GM04503 (cell line): Measurements from ENCODE around the gene DOK5.

Source experiments
- DNase-seq: peaks from one replicate; pipeline ENCODE4 v3.0.0-alpha.2; 2012; ENCODE audit warnings: low read depth

DOK5 gene

GRCh38 chr20:54648421-54649142, 173.2 kb downstream of the DOK5 start:
- no peak for DNase-seq

- peak; percentile 13 for DNase-seq
These were observed 174.1 kb downstream of the DOK5 start for GRCh38 chr20:54649511-54649962.

DNA sequence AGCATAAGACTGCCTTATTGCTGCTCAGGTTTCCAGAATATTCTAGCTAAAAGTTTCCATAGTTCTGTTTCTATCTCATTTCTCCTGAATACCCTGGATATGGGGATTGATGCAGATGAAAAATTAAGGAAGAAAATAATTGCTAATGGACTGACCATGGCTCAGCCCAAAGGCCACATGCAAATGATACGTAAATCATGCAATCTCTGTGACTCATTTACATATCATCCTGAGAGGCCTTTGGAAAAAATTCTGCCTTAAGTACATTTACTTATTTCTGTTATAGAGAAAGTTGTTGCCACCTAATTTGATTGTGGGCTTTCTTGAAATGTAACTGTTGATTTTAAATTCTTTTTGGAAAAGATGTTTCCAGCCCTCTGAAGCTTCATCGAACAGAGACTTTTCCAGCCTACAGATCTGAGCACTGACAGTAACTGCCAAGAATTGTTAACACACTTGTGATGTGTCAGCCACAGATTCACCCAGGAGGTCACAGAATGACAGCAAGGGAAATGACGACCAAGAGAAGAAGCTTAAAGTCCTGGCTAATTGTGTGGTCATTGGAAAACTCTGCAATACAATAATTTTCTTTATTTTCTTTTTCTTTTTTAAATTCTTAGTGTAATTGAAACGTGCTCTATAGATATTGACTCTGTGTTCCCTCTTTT, 174.8 kb downstream of the DOK5 start:
- no peak for DNase-seq

GRCh38 chr20:54651252-54651651, 175.9 kb downstream of the DOK5 start:
- no peak for DNase-seq

GRCh38 chr20:54654450-54654849, 179.1 kb downstream of the DOK5 start:
- DNase-seq, result no peak

DNA sequence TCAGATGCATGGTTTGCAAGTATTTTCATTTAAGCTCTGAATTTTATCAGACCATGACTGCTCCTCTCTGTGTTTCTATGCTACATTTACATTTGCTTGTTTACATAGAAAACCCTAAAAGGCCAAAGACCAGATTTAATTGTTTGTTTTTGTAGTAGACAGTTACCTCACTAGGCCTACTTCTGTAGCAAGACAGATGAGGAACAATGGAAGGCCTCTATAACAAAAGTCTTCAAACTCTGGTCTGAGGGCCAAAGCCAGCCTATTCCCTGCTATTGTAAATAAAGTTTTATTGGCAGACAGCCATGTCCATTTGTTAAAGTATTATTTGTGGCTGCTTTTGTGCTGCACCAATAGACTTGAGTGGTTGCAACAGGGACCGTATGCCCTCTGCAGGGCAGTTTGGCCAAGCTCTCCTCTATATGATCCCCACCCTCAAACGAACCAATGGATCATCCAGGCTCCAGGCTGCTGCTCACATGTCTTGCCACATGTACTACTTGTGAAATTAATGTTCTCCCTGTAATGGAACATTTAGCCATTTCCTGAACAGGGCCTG, 182.0 kb downstream of the DOK5 start:
- no peak for DNase-seq

DNA sequence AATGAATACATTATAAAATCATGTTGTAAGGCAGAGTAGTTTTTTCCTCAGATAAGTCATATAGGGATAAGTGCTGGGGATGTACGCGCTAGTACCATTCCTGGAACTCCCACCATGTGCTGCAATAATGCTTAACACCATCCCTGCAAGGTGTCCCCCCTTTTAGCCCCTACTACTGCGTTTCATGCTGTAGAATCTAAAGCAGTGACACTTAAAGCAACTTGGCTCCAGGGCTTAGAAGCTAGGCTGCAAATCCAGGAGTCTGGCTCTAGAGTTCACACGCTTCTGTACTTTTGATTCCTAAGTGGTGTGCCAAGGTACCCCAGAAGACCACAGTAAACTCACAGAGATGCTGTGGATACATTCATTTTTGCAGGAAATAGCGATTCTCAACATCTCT, 183.1 kb downstream of the DOK5 start:
- no peak for DNase-seq

DNA sequence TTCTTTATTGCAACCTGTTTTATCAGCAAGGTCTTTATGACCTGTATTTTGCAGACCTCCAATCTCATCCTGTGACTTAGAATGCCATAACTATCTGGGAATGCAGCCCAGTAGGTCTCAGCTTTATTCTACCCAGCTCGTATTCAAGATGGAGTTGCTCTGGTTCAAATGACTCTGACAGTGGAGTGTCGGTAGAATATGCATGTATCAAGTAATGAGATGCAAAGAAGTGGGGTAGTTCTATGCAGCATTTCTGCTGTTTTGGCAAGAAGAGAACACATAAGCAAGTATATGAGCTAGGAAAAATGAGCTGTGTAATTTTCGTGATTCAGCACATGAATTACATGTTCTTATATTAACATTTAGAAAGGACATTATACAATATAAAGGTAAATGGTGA, 185.9 kb downstream of the DOK5 start:
- DNase-seq, result no peak

DNA sequence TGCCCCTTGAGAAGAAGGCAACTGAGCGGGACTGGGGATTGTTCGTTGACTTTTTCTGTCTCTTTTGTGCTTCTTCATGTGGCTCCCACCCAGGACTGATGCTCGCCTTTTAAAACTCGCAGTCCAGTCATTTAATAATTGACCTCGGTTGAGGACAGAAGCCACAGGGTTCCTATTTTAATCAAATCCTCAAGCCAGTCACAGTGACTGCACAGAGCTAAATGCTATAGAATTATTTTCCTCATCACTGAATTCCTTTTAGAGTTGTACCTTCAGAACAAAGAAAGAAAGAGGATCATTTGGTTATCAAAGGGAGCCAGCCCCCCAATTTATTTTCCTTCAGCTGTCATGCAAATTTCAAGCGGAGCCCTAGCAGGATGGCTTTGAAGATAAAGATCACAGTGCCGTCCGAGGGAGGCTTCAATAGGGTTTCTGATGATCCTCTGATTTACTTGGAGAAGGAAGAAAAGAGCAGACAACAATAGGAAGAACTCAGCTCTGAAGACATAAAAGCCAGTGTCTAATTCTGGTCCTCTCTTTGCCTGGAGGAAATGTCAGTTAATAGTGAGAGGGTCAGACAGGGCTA, 186.6 kb downstream of the DOK5 start:
- DNase-seq, result no peak

GRCh38 chr20:54665812-54666211, 190.4 kb downstream of the DOK5 start:
- no peak for DNase-seq

DNA sequence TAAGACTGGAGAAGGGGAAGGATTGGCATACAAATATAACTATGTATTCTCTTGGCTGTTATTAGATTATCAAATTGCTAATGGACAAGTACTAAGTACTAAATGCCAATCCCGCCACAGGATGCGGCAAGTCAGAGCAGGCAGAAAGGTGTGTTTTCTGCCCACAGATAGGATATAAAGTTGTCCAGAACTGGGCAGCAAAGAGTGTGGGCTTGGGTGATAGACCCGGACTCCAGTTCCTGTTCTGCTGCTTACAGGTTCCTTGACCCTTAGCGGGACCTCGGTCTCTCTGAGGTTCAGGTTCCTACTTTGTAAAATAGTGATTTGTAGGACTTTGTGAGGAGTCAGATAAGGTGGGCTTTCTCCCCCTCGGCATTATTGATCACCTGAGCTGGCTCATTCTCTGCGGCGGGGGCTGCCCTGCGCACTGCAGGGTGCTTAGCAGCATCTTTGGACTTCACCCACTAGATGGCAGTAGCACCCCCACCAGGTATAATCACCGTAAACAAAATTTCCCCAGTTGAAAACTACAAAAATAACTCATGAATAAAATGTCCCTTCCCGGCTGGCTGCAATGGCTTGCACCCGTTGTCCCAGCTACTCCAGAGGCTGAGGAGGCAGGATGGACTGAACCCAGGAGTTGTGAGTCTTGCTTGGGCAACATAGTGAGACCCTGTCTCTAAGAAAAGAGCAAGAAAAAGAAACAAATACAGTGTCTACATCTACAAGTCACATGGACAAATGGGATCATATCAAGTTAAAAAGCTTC, 193.1 kb downstream of the DOK5 start:
- DNase-seq, result no peak

GRCh38 chr20:54669040-54669363, 193.6 kb downstream of the DOK5 start:
- DNase-seq, result no peak

- DNase-seq, result no peak
These were observed 202.9 kb downstream of the DOK5 start for GRCh38 chr20:54678253-54678652.

GRCh38 chr20:54680439-54680838, 205.0 kb downstream of the DOK5 start:
- no peak for DNase-seq

- peak; percentile 12 for DNase-seq
These were observed 205.7 kb downstream of the DOK5 start for GRCh38 chr20:54680872-54681619.

GRCh38 chr20:54681869-54682268, 206.5 kb downstream of the DOK5 start:
- no peak for DNase-seq

DNA sequence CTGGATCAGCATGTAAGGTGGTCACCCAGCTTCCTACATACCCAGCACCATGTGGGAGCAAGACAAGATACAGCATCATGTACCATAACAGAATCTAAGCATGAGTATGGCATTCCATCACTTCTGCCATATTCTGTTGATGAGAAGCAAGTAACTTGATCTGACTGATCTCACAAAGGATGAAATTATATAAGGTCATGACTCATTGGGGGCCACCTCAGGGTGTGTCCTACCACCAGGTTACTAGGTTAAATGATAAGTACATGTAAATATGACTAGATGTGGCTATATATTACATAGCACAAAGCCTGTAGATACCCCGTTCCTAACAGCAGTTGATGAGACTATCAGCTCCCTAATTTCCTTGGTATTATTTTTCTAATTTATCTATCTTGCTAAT, 213.1 kb downstream of the DOK5 start:
- DNase-seq, result no peak

- no peak for DNase-seq
These were observed 214.9 kb downstream of the DOK5 start for GRCh38 chr20:54690323-54690722.

GRCh38 chr20:54691327-54691726, 215.9 kb downstream of the DOK5 start:
- no peak for DNase-seq

- DNase-seq, result no peak
These were observed 216.9 kb downstream of the DOK5 start for GRCh38 chr20:54692168-54692887.

- no peak for DNase-seq
These were observed 219.1 kb downstream of the DOK5 start for GRCh38 chr20:54694516-54694915.
